Subcutaneous abdominal adipose tissue (tissue), 5 donors: ENCODE results near the gene ST8SIA1.

Source experiments
- H3K27ac ChIP-seq: one replicate; pipeline ENCODE4 v1.7.0; 2013; ENCODE audit warnings: low read depth, mild to moderate bottlenecking, inconsistent platforms, low read length, moderate library complexity
- H3K27me3 ChIP-seq, 5 donors: one replicate each; pipeline ENCODE4 v1.7.0; 2013; ENCODE audit warnings: low read length in 5 of 5, inconsistent platforms in 1 of 5; ENCODE audit not compliant: control insufficient read depth in 5 of 5, insufficient read depth in 4 of 5
- H3K36me3 ChIP-seq, 5 donors: one replicate each; pipeline ENCODE4 v1.7.0; 2013; ENCODE audit warnings: low read length in 5 of 5; ENCODE audit not compliant: control insufficient read depth in 5 of 5, insufficient read depth in 5 of 5
- H3K4me1 ChIP-seq, 5 donors: one replicate each; pipeline ENCODE4 v1.7.0; 2013; ENCODE audit warnings: low read length in 5 of 5, mild to moderate bottlenecking in 3 of 5, moderate library complexity in 1 of 5; ENCODE audit not compliant: control insufficient read depth in 5 of 5, insufficient read depth in 5 of 5
- H3K4me3 ChIP-seq, 5 donors: one replicate each; pipeline ENCODE4 v1.7.0; 2013; ENCODE audit warnings: low read length in 5 of 5, low read depth in 1 of 5
- H3K9ac ChIP-seq, 5 donors: one replicate each; pipeline ENCODE4 v1.7.0; 2013; ENCODE audit warnings: low read length in 5 of 5, mild to moderate bottlenecking in 4 of 5, moderate library complexity in 3 of 5
- H3K9me3 ChIP-seq, 5 donors: one replicate each; pipeline ENCODE4 v1.7.0; 2013; ENCODE audit warnings: low read length in 5 of 5; ENCODE audit not compliant: control insufficient read depth in 5 of 5
- donor health status: healthy.
- donor health status: healthy.
- donor health status: healthy.
- donor health status: healthy.
- donor health status: healthy.

Gene ST8SIA1

GRCh38 chr12:22252057-22252456 is 82.5 kb downstream of the ST8SIA1 start:
- Histone ChIP-seq H3K4me1 (peaks cover 0 to 3% (median 0%) of the 10 kb centered on the region in 5 donors), H3K27ac (no peak overlapping the region), H3K9me3 (no peaks in the 10 kb centered on the region), H3K27me3 (peaks cover 0 to 3% (median 0%) of the 10 kb centered on the region in 5 donors), H3K36me3 (no peaks in the 10 kb centered on the region), H3K9ac (no peak overlapping the region), H3K4me3 (no peak overlapping the region)

- no peaks in the 10 kb centered on the region for H3K36me3 ChIP-seq
- no peak overlapping the region for H3K4me3 ChIP-seq
- H3K9ac ChIP-seq = no peak overlapping the region
- peaks cover 0 to 11% (median 0%) of the 10 kb centered on the region in 5 donors for H3K4me1 ChIP-seq
- no peaks in the 10 kb centered on the region for H3K9me3 ChIP-seq
- H3K27ac ChIP-seq = no peak overlapping the region
- peaks cover 0 to 3% (median 0%) of the 10 kb centered on the region in 5 donors for H3K27me3 ChIP-seq
Observed at GRCh38 chr12:22250762-22251161, 83.7 kb downstream of the ST8SIA1 start.

- Histone ChIP-seq H3K27me3 (no peaks in the 10 kb centered on the region), H3K4me3 (no peak overlapping the region), H3K9ac (no peak overlapping the region), H3K4me1 (peaks cover 0 to 11% (median 0%) of the 10 kb centered on the region in 5 donors), H3K36me3 (no peaks in the 10 kb centered on the region), H3K27ac (no peak overlapping the region), H3K9me3 (no peaks in the 10 kb centered on the region)
Observed at GRCh38 chr12:22248571-22249115, 85.9 kb downstream of the ST8SIA1 start.

GRCh38 chr12:22248121-22248520 is 86.4 kb downstream of the ST8SIA1 start:
- Histone ChIP-seq H3K4me3 (no peak overlapping the region), H3K36me3 (no peaks in the 10 kb centered on the region), H3K27me3 (no peaks in the 10 kb centered on the region), H3K4me1 (peaks cover 0 to 11% (median 0%) of the 10 kb centered on the region in 5 donors), H3K27ac (no peak overlapping the region), H3K9me3 (no peaks in the 10 kb centered on the region), H3K9ac (no peak overlapping the region)

- Histone ChIP-seq H3K9me3 (no peaks in the 10 kb centered on the region), H3K27me3 (no peaks in the 10 kb centered on the region), H3K9ac (no peak overlapping the region), H3K4me1 (peaks cover 0 to 11% (median 0%) of the 10 kb centered on the region in 5 donors), H3K36me3 (no peaks in the 10 kb centered on the region), H3K4me3 (no peak overlapping the region), H3K27ac (no peak overlapping the region)
Observed at GRCh38 chr12:22246217-22246846, 88.2 kb downstream of the ST8SIA1 start.

- no peak overlapping the region for H3K9ac ChIP-seq
- no peaks in the 10 kb centered on the region for H3K27me3 ChIP-seq
- H3K36me3 ChIP-seq = no peaks in the 10 kb centered on the region
- no peak overlapping the region for H3K4me3 ChIP-seq
- H3K4me1 ChIP-seq = peaks cover 0 to 8% (median 0%) of the 10 kb centered on the region in 5 donors
- no peak overlapping the region for H3K27ac ChIP-seq
- H3K9me3 ChIP-seq = peaks cover 0 to 6% (median 2%) of the 10 kb centered on the region in 5 donors
Observed at GRCh38 chr12:22242726-22243125, 91.8 kb downstream of the ST8SIA1 start.

- Histone ChIP-seq H3K9ac (no peak overlapping the region), H3K27me3 (no peaks in the 10 kb centered on the region), H3K4me3 (no peak overlapping the region), H3K36me3 (no peaks in the 10 kb centered on the region), H3K27ac (no peak overlapping the region), H3K4me1 (no peaks in the 10 kb centered on the region), H3K9me3 (peaks cover 0 to 6% (median 2%) of the 10 kb centered on the region in 5 donors)
Observed at GRCh38 chr12:22238211-22238610, 96.3 kb downstream of the ST8SIA1 start.

- Histone ChIP-seq H3K9ac (no peak overlapping the region), H3K9me3 (peaks cover 0 to 4% (median under 1%) of the 10 kb centered on the region in 5 donors), H3K36me3 (no peaks in the 10 kb centered on the region), H3K27me3 (no peaks in the 10 kb centered on the region), H3K4me3 (no peak overlapping the region), H3K27ac (no peak overlapping the region), H3K4me1 (no peaks in the 10 kb centered on the region)
Observed at GRCh38 chr12:22234561-22234960, 99.9 kb downstream of the ST8SIA1 start.

GRCh38 chr12:22231836-22232235 is 102.7 kb downstream of the ST8SIA1 start:
- Histone ChIP-seq H3K4me1 (no peaks in the 10 kb centered on the region), H3K4me3 (no peak overlapping the region), H3K9me3 (no peaks in the 10 kb centered on the region), H3K9ac (no peak overlapping the region), H3K27me3 (no peaks in the 10 kb centered on the region), H3K36me3 (no peaks in the 10 kb centered on the region), H3K27ac (no peak overlapping the region)

- H3K9ac ChIP-seq = no peak overlapping the region
- no peaks in the 10 kb centered on the region for H3K27me3 ChIP-seq
- H3K4me3 ChIP-seq = no peak overlapping the region
- no peaks in the 10 kb centered on the region for H3K36me3 ChIP-seq
- H3K4me1 ChIP-seq = no peaks in the 10 kb centered on the region
- no peak overlapping the region for H3K27ac ChIP-seq
- no peaks in the 10 kb centered on the region for H3K9me3 ChIP-seq
Observed at GRCh38 chr12:22231078-22231477, 103.4 kb downstream of the ST8SIA1 start.
